Mucosa of descending colon (tissue), 3 donors: ENCODE results near the gene MBTD1. TPM values are rescaled to one million over a fixed set of nuclear protein-coding genes. Genes with fewer than 3 reads are reported as not detected.

Source experiments
- ATAC-seq: fragments of 200-7000 bp; cut with Tn5 transposase; one replicate; pipeline ENCODE4 v1.9.1; 2020; ENCODE audit warnings: mild to moderate bottlenecking, moderate library complexity
- DNase-seq, 3 donors: peaks; one replicate each; pipeline ENCODE4 v3.0.0-alpha.2; 2020
- H3K36me3 ChIP-seq: fragments of 200-600 bp; one replicate; pipeline ENCODE4 v1.8.0; 2021; ENCODE audit warnings: low read depth, mild to moderate bottlenecking
- H3K4me1 ChIP-seq: fragments of 200-600 bp; one replicate; pipeline ENCODE4 v1.8.0; 2021; ENCODE audit warnings: low read depth, mild to moderate bottlenecking
- H3K4me3 ChIP-seq: fragments of 200-600 bp; one replicate; pipeline ENCODE4 v1.8.0; 2021; ENCODE audit warnings: mild to moderate bottlenecking
- H3K9me3 ChIP-seq: fragments of 200-600 bp; one replicate; pipeline ENCODE4 v1.8.0; 2021; ENCODE audit warnings: mild to moderate bottlenecking
- intact Hi-C, 2 donors: fragments of 100-400 bp; cut with DNase I in 1 of 2; cut with micrococcal nuclease in 1 of 2; formaldehyde crosslinking; loops; one replicate each; pipeline versions ENCODE4 v1.11.0 to v1.11.1; 2022; cut with DNase I, micrococcal nuclease
- total RNA-seq, 3 donors: library from RNA; stranded (reverse); fragmentation: NEBNext Ultra II Directional in 2 of 3; extraction: Animal tissue kit (Norgen Biotek cat#: 25700) in 2 of 3; gene quantifications; one replicate each; pipeline versions ENCODE4 v1.2.1 to v1.2.4, GENCODE V29; 2021 to 2023
- TF ChIP-seq, protein P1 (sequence below): fragments of 200-600 bp; IDR thresholded peaks from one replicate; pipeline ENCODE4 v1.8.0; 2022; ENCODE audit warnings: antibody characterized with exemption, mild to moderate bottlenecking
- donor health status: DM: no; HTN: no; CAD: no; lungs with moderate emphysema.
- donor health status: DM: no; HTN: no; CAD: no.
- donor health status: DM: no; HTN: yes; CAD: no.

Gene MBTD1
- total RNA-seq, 3 donors from 2014 or later: 13.7 to 19.5 (median 15.9) TPM

DNA sequence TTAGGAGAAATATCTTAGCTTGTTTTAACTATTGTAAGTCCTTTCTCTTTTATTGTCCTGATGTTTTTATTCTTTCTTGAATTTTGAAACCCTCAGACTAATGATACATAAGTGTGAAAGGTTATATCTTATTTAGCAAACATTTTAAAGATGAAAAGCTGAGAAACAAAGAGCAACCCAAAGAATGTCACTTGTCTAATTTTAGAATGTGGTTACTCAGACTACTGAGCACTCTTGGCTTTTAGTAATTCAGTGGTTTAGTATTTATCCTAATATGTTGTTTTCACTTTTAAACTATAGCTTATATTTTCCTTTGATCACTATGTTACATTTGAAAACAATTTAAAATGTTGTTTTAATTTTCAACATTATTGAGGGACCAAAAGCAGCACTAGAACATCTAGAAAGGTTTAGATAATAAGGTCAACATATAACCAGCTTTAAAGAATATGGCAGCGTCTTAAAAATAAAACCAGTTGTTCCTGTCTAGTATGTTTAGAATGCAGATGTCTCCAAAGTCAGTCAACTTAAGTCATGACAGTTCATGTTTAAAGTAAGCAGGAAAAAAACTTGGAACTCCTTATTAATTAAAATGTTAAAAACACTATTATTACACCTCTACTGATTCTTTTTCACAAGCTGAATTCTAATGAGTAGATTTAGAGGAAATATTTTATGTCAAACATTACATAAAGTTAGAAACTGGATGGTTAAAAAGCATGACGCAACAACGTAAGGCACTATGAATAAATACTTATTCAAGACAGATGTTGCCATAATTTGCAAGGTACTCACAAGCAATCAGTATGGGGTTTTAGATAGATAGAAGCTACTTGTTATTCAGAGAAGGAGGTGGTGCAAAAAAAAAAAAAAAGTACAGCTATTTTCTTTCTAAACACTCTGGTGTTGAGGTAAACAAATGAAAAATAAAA, 2.4 kb downstream of the MBTD1 start:
- H3K36me3 ChIP-seq: no peaks in the 10 kb centered on the region
- DNase-seq (no peak), ATAC-seq (no peak)
- no peak overlapping the region for H3K4me3 ChIP-seq
- TF ChIP-seq, protein P1, sequence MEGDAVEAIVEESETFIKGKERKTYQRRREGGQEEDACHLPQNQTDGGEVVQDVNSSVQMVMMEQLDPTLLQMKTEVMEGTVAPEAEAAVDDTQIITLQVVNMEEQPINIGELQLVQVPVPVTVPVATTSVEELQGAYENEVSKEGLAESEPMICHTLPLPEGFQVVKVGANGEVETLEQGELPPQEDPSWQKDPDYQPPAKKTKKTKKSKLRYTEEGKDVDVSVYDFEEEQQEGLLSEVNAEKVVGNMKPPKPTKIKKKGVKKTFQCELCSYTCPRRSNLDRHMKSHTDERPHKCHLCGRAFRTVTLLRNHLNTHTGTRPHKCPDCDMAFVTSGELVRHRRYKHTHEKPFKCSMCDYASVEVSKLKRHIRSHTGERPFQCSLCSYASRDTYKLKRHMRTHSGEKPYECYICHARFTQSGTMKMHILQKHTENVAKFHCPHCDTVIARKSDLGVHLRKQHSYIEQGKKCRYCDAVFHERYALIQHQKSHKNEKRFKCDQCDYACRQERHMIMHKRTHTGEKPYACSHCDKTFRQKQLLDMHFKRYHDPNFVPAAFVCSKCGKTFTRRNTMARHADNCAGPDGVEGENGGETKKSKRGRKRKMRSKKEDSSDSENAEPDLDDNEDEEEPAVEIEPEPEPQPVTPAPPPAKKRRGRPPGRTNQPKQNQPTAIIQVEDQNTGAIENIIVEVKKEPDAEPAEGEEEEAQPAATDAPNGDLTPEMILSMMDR: no peak
- H3K9me3 ChIP-seq: no peaks in the 10 kb centered on the region
- peaks cover 23% of the 10 kb centered on the region for H3K4me1 ChIP-seq
- intact Hi-C loops: no loop called here

GRCh38 chr17:51256101-51256500, 3.7 kb downstream of the MBTD1 start:
- peaks cover 14% of the 10 kb centered on the region for H3K4me1 ChIP-seq
- no peak for DNase-seq
- intact Hi-C loops: no loop called here
- H3K9me3 ChIP-seq: no peaks in the 10 kb centered on the region
- no peak overlapping the region for H3K4me3 ChIP-seq
- no peak for ATAC-seq
- TF ChIP-seq, protein P1: no peak
- no peaks in the 10 kb centered on the region for H3K36me3 ChIP-seq

- Histone ChIP-seq H3K4me3 (no peak overlapping the region), H3K9me3 (no peaks in the 10 kb centered on the region), H3K36me3 (no peaks in the 10 kb centered on the region), H3K4me1 (peaks cover 14% of the 10 kb centered on the region)
- intact Hi-C loops: no loop called here
- ATAC-seq (no peak), DNase-seq (no peak)
- TF ChIP-seq, protein P1: no peak
These were observed 4.2 kb downstream of the MBTD1 start for GRCh38 chr17:51255673-51256072.

- DNase-seq (no peak), ATAC-seq (no peak)
- H3K4me3 ChIP-seq: no peak overlapping the region
- TF ChIP-seq, protein P1: no peak
- no peaks in the 10 kb centered on the region for H3K36me3 ChIP-seq
- intact Hi-C loops: no loop called here
- no peaks in the 10 kb centered on the region for H3K4me1 ChIP-seq
- no peaks in the 10 kb centered on the region for H3K9me3 ChIP-seq
These were observed 8.8 kb downstream of the MBTD1 start for GRCh38 chr17:51251010-51251409.

- Histone ChIP-seq H3K9me3 (no peaks in the 10 kb centered on the region), H3K4me3 (no peak overlapping the region), H3K4me1 (no peaks in the 10 kb centered on the region), H3K36me3 (no peaks in the 10 kb centered on the region)
- TF ChIP-seq, protein P1: no peak
- intact Hi-C loops: no loop called here
- DNase-seq: no peak
- ATAC-seq: no peak
These were observed 9.5 kb downstream of the MBTD1 start for GRCh38 chr17:51250314-51250840.
